ENCODE measurements around the gene SLC35F2. TPM values are rescaled to one million over a fixed set of nuclear protein-coding genes. Genes with fewer than 3 reads are reported as not detected.
"Not testable (repeated sequence)": the region's sequence is repeated elsewhere in the genome, so short reads cannot be mapped to it uniquely, and the experiment has no call there.

SLC35F2 gene
- total RNA-seq, 1 experiment from 2014 or later, result 65.8 TPM

DNA sequence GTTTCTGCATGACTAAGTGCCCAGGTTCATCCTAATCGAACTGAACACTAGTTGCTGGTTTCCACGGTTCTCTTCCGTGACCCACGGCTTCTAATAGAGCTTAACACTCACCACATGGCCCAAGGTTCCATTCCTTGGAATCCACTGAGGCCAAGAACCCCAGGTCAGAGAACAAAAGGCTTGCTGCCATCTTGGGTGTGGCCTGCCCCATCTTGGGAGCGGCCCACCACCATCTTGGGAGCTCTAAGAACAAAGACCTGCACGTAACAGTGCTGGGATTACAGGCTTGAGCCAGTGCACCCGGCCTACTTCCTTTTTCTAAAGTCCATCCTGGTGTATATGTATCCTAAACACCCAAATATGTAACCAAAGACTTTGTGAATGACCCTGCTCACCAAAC, 68.8 kb downstream of the SLC35F2 start:
- DNase-seq (ENCODE audit: low read depth), result no peak

DNA sequence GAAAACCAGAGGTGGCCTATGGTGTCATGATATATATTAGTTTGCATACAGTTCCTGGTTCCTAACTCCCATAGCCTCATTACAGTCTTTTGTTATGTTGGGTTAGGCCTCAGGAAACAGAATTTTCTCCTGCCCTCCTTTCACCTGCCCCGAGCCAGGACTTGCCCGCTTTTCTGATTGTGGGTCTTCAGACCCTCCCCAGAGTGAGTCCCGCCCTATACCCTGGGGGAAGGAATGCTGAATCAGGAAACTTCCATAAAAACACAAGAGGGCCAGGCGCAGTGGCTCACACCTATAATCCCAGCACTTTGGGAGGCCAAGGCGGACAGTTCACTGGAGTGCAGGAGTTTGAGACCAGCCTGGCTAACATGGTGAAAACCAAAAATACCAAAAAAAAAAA, 70.9 kb downstream of the SLC35F2 start:
- no peak for DNase-seq (ENCODE audit: low read depth)

DNA sequence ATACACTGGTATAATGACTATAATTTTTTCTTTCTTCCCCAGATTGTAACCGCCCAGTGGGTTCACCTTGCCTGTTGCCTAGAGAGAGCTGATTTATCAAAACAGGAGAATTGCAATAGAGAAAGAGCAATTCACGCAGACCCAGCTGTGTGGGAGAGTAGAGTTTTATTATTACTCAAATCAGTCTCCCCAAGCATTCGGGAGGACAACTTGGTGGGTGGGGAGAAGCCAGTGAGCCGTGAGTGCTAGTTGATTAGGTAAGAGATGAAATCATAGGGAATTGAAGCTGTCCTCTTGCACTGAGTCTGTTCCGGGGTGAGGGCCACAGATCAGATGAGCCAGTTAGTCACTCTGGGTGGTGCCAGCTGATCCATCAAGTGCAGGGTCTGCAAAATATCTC, 73.2 kb downstream of the SLC35F2 start:
- peak; percentile 19 for DNase-seq (ENCODE audit: low read depth)

DNA sequence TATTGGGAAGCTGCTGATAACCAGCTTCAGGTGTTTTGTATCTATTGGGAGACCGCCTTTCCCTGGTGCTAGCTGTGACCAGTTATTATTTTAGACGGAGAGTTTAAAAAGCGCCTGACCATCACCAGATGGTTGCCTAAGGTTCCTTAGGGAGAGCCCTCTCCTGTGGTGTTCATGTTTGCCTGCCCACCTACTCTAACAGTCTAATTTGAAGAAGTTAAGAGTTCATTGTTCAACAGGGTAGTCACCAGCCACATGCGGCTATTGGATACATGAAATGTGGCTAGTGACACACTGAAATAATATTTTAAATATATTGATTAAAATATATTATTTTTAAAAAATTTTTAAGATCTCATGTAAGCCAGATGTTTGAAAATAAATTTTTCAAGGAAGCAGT, 75.5 kb downstream of the SLC35F2 start:
- no peak for DNase-seq (ENCODE audit: low read depth)

DNA sequence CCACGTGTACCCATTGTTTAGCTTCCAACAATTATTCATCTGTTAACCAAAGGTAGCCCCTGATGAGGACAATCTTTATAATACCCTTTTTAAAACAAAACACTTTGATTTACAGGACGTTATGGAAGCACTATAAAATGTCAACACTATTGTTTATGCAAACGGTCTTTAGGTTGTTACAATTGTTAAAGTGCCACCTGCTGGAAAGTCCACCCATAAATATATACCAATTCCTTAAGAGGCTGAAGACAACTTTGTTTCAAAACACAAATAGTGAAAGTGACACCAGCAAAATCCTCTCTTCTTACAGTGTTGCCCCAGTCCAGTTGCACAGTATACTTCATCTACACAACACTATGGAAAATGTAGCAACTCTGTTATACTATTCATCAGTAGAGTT, 77.8 kb downstream of the SLC35F2 start:
- DNase-seq (ENCODE audit: low read depth), result no peak

DNA sequence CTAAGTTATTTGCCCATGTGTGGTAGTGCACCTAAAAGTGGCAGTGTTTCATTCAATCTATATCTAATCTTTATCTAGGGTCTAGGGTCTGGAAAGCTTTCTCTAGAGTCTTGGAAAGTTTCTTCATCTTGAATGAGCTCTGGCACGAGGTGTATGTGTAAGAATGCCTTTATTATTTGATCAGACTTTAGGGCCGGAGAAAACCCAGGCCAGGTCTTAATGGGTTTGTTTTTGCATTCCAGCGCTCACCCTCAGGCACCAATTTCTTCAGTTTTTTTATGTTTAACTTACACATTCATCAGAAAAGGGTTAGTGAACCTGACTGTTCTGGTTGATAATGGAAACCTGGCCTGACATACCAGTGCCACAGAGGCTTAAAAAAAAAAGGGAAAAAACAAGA, 78.5 kb downstream of the SLC35F2 start:
- no peak for DNase-seq (ENCODE audit: low read depth)

DNA sequence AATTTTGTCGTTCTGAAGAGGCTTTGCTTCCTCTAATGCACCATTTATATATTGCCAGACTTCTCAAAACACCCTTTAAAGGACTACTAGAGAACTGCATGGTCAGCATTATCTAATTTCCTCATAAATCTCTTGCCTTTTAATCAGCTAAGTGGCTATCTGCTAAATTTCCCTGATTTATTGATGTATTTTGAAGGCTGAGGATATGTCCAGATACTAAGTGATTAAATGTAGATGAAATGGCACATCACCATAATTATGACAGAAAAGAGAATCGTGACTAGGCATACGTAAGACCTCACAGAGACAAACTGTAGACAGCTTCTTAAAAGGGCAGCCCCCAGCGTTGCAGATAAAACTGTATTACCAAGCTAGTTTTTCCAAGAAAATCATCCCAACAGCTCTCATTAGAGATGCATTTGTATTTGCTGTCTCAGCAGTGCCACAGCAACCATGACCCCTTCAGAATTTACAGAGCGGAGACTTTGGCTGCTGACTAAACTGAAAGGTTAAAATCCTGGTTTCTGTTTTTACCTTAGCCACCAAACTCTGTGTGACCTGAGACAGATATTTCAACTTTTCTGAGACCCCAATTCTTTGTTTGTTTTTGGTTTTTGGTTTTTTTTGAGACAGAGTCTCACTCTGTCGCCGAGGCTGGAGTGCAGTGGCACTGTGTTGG, 79.6 kb downstream of the SLC35F2 start:
- no peak for DNase-seq (ENCODE audit: low read depth)

DNA sequence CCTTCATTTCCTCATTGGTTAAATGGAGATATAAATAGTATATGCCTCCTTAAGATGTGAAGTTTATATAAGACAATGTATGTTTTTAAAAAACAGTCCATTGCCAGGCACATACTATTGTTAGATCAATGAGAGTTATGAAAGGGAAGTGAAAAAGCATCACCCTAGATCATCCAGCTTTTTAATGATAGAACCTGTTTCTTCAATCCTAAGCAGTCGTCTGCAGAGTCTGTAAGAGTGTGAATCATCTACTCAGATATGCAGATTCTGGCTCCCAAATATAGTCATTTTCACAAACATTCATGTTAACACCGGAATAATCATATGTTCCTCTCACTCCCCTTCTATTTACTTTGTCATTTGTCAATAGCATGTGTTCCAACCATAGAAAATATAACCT, 81.5 kb downstream of the SLC35F2 start:
- DNase-seq (ENCODE audit: low read depth), result no peak

DNA sequence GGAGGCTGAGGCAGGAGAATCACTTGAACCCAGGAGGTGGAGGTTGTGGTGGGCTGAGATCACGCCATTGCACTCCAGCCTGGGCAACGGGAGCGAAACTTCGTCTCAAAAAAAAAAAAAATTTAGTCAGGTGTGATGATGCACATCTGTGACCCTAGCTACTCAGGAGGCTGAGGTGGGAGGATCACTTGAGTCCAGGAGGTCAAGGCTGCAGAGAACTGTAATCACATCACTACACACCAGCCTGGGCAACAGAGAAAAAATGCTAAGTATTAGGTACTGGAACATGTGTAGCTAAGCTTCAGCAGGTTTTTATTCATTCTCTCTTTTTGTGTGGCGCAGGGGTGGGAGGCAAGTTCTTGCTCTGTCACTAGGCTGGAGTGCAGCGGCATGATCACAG, 82.5 kb downstream of the SLC35F2 start:
- DNase-seq (ENCODE audit: low read depth), result no peak

DNA sequence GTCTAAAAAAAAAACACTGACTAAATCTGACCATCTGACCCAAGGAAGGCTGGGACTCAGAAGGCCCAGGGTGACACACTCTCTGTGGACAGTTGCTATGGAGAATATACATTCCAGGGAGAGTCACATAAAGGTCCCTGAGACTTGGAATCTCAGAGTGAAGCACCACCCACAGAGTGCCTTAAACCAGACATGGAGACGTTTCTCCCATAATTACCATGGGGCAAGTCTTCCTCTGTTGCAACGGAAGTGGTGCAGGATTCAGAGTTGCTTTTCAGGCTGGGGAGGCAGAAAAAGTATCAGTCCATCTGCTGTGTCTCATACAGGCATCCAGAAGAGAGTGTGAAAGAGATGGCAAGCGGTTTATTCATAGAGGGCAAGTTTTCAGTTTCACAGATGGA, 88.0 kb downstream of the SLC35F2 start:
- peak; percentile 74 for DNase-seq (ENCODE audit: low read depth)

DNA sequence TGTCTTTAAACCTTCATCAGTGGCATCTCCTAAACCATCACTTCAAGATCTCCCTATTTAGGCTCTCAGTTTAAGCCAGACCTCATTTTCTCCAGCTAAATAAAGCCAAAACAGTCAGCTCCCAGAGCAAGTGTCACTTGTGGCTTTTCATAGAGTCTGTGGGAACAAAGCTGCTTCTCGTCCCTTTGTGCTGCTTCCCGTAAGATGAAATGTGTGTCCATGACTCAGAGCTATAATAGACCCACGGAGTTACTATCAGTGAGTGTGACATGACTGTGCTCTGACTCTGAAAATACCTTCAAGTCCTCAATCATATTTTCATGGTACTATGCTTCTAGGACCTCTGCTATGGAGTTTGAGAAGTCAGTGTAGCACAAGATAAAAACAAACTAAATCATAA, 89.4 kb downstream of the SLC35F2 start:
- peak; percentile 84 for DNase-seq (ENCODE audit: low read depth)

DNA sequence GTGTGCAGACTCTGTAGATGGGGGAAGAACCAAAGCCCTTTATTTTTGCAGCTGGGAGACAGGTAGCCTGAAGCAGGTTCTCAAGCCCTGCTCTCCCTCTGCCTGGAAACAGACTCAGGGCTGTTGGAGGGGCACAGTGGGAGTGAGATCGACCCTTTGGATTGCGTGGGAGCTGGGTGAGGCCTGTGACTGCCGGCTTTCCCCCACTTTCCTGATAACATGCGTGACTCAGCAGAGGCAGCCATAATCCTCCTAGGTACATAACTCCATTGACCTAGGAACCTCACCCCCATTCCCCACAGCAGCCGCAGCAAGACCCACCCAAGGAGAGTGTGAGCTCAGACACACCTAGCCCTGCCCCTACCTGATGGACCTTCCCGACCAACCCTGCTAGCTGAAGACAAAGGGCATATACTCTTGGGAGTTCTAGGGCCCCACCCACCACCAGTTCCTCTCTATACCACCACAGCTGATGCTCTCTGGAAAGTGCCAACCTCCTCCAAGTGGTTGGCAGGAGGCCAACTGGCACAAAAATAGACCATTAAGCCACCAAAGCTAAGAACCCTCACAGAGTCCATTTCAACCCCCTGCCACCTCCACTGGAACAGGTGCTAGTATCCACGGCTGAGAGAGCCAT, 99.8 kb downstream of the SLC35F2 start:
- not testable (repeated sequence) for DNase-seq (ENCODE audit: low read depth)

DNA sequence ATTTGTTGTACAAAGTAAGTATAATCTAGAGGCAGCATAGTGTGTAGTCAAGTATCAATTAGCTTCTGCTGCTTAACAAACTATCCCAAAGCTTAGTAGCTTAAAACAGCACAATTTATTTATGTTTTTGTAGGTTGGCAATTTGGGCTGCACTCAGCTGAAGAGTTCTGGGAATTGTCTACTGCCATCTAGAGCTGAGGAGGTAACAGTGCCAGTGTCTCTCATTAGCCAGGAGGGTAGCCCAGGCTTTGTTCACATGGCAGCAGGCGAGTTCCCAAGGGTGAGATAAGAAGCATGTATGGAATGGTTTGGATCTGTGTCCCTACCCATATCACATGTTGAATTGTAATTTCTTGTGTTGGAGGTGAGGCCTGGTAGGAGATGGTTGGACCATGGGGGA, 100.9 kb downstream of the SLC35F2 start:
- no peak for DNase-seq (ENCODE audit: low read depth)

DNA sequence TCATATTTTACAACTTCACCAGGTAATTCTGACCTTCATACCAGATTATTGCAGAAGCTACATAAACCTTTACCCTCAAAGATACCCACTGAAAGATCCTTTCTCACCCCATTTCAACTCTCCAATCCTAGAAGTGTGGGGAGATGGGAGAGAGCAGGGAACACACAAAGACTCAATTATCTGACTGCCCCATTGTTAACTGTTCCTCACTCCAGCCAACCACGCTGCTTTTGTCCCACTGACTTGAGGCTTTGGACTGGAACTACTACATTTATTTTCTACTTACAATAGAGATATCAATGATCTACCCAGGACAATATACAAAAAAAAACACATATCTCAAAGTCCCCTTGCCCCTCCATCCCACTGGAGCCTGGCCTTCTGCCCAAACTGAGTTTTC, 102.0 kb downstream of the SLC35F2 start:
- no peak for DNase-seq (ENCODE audit: low read depth)

DNA sequence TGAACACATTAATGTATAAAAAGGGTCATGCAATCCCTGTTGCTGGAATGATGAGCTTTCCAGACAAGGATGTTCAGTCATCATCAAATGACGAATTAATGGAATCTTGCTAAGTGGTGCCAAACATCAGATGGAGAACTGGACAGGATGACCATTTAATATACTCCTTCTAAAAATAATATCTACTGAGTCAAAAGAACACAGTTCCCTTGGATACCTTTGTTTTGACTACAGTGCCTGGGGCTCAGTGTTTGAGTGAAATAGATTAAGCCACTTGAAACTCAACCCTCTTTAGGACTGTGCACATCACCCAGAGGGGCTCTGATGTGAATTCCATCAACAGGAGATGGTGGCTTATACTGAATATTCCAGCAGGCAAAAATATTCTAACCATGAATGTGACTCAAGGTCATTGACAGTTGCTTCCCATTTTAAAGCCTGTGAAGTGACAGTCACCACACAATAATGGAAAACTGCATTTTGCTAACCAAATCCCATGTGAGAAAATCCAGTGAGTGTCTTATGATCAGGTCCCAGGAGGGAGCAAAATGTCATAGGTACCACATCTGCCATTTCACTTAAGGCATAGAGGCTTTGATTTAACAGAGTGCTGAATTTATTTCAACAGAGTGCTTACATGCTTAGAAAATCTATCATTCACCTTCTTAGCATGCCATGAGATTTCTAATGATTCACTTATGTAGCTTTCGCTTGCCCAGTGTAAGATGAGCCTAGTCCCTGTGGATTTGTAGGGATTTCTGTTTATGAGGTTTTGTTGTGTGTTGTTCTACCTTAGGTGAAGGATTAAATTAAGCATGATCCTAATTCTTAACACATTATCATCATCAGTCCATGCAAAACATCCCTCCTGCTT, 105.4 kb downstream of the SLC35F2 start:
- DNase-seq (ENCODE audit: low read depth), result no peak

DNA sequence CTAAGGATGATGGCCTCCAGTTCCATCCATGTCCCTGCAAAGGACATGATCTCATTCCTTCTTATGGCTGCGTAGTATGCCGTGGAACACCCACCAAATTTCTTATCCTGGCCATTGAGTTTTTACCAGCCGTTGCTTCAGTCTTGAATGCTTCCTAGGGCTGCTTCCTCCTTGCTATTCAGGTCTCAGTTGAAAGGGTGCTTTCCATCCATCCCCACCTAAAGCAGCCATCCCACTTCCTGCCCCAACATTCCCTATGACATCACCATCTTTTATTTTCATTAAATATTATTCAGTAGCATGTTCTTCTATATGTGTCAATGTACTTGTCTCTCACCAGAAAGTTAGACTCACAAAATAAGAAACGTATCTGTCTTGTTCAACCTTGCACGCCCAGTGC, 106.1 kb downstream of the SLC35F2 start:
- DNase-seq (ENCODE audit: low read depth), result no peak

DNA sequence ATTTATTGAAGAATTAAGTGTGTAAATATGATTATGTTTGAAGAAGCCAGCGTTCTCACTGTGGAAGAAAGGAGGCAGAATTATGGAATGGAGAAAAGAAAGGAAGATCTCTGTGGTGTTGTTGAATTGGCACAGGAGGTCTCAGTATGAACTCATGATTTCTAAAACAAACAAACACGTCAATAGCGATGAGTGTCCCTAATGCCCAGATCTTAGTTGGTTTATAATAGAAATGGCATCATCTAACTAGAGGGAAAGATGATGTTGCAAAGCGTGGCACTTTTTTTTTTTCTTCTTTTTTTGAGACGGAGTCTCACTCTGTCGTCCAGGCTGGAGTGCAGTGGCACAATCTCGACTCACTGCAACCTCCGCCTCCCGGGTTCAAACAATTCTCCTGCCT, 107.5 kb downstream of the SLC35F2 start:
- DNase-seq (ENCODE audit: low read depth), result no peak

DNA sequence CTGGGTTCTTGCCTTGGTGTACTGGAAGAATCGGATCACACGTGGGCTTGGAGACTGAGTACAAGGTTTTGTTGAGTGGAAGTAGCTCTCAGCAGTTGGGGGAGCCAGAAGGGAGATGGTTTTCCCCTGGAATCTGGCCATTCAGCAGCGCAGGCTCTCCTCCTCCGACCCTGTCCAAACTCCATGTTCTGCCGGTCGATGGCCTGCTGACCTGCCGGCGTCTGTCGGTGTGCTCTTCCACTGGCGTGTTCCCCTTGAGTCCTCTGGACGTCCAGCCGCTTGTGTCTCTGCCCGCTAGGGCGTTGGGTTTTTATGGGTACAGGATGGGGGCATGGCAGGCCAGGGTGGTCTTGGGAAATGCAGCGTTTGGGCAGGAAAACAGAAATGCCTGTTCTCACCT, 108.3 kb downstream of the SLC35F2 start:
- no peak for DNase-seq (ENCODE audit: low read depth)

DNA sequence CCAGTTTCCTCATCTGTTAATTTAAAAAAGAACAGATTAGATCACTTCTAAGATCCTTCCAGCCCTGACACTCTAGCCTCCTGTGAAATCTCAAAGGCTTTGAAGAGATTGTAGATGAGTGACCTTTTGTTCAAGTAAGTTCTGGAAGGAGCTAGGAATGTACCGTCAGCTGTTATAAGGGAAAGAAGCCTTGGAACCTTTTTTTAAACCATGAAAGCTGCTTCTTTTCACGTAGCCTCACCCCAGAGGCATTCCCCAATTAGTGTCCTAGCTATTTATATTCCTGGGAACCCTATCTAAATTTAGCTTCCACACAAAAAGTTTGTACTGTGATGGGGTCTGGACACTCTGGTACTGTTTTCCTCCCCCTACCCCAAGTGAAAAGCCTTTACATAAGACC, 111.0 kb downstream of the SLC35F2 start:
- DNase-seq (ENCODE audit: low read depth), result no peak

DNA sequence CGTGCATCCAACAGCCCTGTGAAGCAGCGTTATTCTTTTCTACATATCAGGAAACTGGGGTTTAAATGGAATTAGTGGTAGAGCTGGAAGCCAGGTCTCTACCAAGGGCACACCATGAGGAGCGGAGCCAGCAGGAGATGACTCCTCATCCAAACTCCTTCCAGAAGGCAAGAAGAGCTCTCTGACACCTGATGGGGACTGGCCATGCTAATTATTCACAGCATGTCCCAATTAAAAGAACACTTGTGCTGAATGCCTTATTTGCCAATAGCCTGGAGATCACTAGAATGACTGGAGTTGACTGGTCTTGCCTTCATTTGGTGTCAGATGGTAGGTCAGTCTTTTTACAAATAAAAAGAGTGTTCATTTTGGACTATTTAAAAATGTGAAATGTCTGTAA, 113.9 kb downstream of the SLC35F2 start:
- no peak for DNase-seq (ENCODE audit: low read depth)

DNA sequence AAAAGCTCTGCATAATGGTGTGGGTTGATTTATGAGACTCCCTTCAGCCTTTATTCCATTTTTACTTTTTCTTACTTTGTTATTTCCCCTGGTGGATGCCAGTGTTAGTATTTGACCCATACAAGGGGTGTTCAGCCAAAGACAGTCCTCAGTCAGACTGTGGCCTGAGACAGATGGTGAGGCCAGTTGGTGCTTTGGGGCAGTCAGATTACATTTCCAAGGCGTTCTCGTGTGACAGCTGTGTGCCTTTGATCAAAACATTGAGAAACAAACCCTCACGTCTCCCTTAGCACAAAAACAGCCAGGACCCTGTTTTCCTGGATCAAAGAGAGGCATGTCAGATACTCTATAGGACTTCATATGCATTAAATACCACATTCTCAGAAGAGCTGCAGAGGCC, 115.4 kb downstream of the SLC35F2 start:
- no peak for DNase-seq (ENCODE audit: low read depth)

DNA sequence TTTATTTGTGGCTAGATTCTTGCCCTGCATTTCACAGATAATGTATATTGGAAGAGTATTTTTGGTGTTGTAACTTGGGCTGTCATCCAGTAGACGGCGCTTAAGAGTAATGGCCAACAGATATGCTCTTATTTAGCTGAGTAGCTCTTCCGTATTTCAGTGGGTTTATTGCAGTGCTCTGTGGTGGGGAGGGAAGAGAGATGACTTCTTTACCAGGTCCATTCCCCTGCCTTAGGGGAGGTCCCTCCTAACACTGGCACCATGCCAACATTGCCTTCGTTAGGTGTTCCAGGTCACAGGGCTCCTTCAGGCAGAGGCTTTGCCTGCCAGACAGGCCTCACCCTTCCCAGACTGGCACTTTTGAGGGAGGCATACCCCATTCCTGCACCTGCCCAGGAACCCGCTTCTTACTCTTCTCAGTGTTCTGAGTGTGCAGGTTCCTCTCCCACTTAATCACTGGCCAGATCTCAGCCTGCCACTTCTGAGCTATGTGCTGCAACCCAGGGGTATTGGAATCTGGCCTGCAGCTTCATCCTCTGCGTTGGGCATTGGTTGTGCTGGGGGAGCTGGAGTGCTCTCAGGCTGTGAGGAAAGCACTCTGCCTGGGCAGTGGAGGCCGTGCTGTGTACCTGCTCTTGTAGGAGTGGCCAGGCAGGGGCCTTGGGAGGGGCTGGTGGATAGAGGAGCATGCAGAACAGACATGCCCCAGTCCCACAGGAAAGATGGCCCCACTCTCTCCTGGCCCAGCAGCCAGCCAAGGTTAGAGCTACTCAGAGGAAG, 117.4 kb downstream of the SLC35F2 start:
- peak; percentile 43 for DNase-seq (ENCODE audit: low read depth)
